ENCODE results near the gene BACH2.

DNA sequence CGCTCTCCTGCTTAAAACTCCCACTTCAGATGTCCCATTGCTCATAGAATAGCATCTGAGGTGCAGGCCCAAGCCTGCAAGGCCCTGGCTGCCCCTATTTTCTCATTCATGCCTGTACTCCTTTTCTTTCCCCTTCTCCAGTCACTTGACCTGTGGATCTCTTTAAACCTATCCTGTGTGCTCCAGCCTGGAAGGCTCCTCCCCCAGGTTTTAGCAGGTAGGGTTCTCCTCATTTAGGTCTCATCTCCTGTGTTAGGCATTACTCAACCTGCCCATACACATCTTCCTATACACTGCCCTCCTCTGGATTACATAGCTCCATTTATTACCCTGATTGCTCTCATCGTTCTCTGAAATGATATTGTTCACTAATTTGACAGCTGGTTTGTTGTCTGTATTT, 185.3 kb downstream of the BACH2 start:
- TF ChIP-seq, protein P1, sequence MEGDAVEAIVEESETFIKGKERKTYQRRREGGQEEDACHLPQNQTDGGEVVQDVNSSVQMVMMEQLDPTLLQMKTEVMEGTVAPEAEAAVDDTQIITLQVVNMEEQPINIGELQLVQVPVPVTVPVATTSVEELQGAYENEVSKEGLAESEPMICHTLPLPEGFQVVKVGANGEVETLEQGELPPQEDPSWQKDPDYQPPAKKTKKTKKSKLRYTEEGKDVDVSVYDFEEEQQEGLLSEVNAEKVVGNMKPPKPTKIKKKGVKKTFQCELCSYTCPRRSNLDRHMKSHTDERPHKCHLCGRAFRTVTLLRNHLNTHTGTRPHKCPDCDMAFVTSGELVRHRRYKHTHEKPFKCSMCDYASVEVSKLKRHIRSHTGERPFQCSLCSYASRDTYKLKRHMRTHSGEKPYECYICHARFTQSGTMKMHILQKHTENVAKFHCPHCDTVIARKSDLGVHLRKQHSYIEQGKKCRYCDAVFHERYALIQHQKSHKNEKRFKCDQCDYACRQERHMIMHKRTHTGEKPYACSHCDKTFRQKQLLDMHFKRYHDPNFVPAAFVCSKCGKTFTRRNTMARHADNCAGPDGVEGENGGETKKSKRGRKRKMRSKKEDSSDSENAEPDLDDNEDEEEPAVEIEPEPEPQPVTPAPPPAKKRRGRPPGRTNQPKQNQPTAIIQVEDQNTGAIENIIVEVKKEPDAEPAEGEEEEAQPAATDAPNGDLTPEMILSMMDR (IDR thresholded peaks at IDR 0.05), result no peak
- no peak for TF ChIP-seq POLR2AphosphoS5 (IDR thresholded peaks at IDR 0.05)
